Stomach (tissue), 4 donors: ENCODE measurements around the gene B3GLCT.

Source experiments
- CTCF ChIP-seq, 7 experiments: fragments of 450-650 bp in 4 of 7; fragments of 200-600 bp in 3 of 7; sonication (generic) in 3 of 7; IDR thresholded peaks; one replicate each; pipeline ENCODE4 v1.5.1; 2016 to 2019; ENCODE audit warnings: antibody characterized with exemption in 7 of 7, control low read depth in 2 of 7, mild to moderate bottlenecking in 1 of 7
- EP300 ChIP-seq: sonication (generic); formaldehyde crosslinking; IDR thresholded peaks from one replicate; pipeline ENCODE4 v1.6.1; 2017; ENCODE audit warnings: antibody characterized with exemption
- POLR2A ChIP-seq, 4 donors: fragments of 450-650 bp; IDR thresholded peaks; one replicate each; pipeline ENCODE4 v1.6.1; 2016; ENCODE audit warnings: antibody characterized with exemption in 4 of 4, control low read depth in 2 of 4, mild to moderate bottlenecking in 1 of 4, moderate library complexity in 1 of 4
- POLR2AphosphoS5 ChIP-seq, 3 donors: sonication (generic); formaldehyde crosslinking; IDR thresholded peaks; one replicate each; pipeline ENCODE4 v1.6.1; 2016; ENCODE audit warnings: antibody characterized with exemption in 3 of 3

- no peak for TF ChIP-seq POLR2A (IDR thresholded peaks at IDR 0.05)
- TF ChIP-seq CTCF (IDR thresholded peaks at IDR 0.05): no peak
- TF ChIP-seq EP300: no peak
- no peak for TF ChIP-seq POLR2AphosphoS5 (IDR thresholded peaks at IDR 0.05)
Measured at GRCh38 chr13:31224174-31224669, 24.4 kb downstream of the B3GLCT start.
